ENCODE data around the gene HNRNPUL2.

DNA sequence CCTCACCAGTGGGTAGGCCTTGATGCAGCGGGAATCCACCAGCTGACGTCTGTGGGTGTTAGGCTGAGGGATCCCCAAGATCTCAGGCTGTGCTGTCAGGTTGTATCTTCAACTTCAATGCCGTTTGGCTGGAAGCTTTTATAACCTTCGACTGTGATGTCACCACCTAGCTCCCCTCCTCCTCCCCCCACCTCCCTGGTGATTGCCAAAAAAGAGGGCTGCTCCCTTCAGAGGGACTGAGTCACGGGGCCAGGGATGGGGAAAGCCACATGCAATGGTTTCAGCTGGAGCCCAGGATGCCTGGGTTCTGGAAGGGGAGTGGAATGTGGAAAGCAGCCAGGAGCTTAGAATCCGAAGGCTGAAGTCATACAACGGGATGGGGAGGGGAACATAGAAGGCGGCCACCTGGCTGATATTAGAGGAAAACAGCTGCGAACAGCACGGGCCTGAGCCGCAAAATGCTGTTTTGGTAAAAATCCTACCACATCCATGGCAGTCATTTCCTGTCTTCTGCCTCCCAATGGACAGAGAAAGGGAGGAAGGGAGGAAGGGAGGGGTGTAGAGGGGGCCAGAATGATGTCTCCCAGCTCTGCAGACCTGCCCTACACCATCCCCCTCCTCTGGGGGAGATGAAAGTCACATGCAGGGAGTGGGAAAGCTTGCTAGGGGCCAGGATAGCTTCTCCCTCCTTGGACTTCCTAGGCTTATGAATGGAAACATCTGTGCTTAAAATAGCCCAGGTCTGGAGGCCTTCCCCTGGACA lies 37.7 kb downstream of the HNRNPUL2 start, which contains the start of gene LRRN4CL:
- TF ChIP-seq CTCF (IDR thresholded peaks at IDR 0.05): peak in 1 of 3 donors; percentile 13
- TF ChIP-seq POLR2A (IDR thresholded peaks at IDR 0.05): peak; percentile 75

All from ovary (tissue), 3 donors.